ENCODE measurements around the gene GLMP. TPM values are rescaled to one million over a fixed set of nuclear protein-coding genes. Genes with fewer than 3 reads are reported as not detected.

Gene GLMP
- total RNA-seq, 1 experiment from 2014 or later: 60.2 TPM

- in situ Hi-C loops (cut with HindIII; ENCODE audit: low pct_unique_long_range_greater_than_20kb, low sequenced_read_pairs): no loop called here
- BruUV-seq (replicated peaks): no TSS peak
- DNase-seq (ENCODE audit: low read depth, low spot score) (no peak), ATAC-seq (no peak)
- Histone ChIP-seq H3K27ac (ENCODE audit: low read length) (no peak overlapping the region), H3K4me1 (ENCODE audit: control insufficient read depth, insufficient read depth, low read length) (peaks cover 14% of the 10 kb centered on the region), H3K36me3 (ENCODE audit: control insufficient read depth, insufficient read depth, low read length) (peaks cover 5% of the 10 kb centered on the region; the same call in 1 of the 2 replicates), H3K4me3 (ENCODE audit: low read depth in 2 of 2, low read length in 2 of 2) (no peak overlapping the region), H3K27me3 (ENCODE audit: control insufficient read depth, insufficient read depth, low read length) (no peaks in the 10 kb centered on the region), H3K9me3 (ENCODE audit: control insufficient read depth, insufficient read depth, low read depth, low read length) (no peaks in the 10 kb centered on the region)
- TF ChIP-seq TCF7L2 (IDR thresholded peaks at IDR 0.05; ENCODE audit: low read depth, low read length) (no peak), POLR2AphosphoS5 (IDR thresholded peaks at IDR 0.05; ENCODE audit: low read depth, low read length) (no peak), CTCF (IDR thresholded peaks at IDR 0.05) (no peak), REST (IDR thresholded peaks at IDR 0.05; ENCODE audit: insufficient read depth in 1 of 2, low read depth in 2 of 2, low read length in 1 of 2) (no peak), SIN3A (IDR thresholded peaks at IDR 0.05; ENCODE audit: borderline replicate concordance, insufficient read depth, low read depth, low read length) (no peak)
- intact Hi-C loops (cut with micrococcal nuclease; ENCODE audit: unreplicated experiment): no loop called here
- ChIA-PET CTCF (interaction anchor here (0.5 kb wide), 1 partner anchor 212 kb away, joined by 3 read pairs; no protein-coding TSS in a partner anchor), POLR2A (no interaction called here)
Measured at GRCh38 chr1:156285437-156285836, 10.0 kb downstream of the GLMP start.

GRCh38 chr1:156284757-156285156, 10.7 kb downstream of the GLMP start:
- DNase-seq (ENCODE audit: low read depth, low spot score) (no peak), ATAC-seq (no peak)
- intact Hi-C loops (cut with micrococcal nuclease; ENCODE audit: unreplicated experiment) (no loop called here), in situ Hi-C loops (cut with HindIII; ENCODE audit: low pct_unique_long_range_greater_than_20kb, low sequenced_read_pairs) (no loop called here)
- no peak overlapping the region for H3K4me3 ChIP-seq (ENCODE audit: low read depth in 2 of 2, low read length in 2 of 2)
- H3K27ac ChIP-seq (ENCODE audit: low read length): no peak overlapping the region
- no peaks in the 10 kb centered on the region for H3K9me3 ChIP-seq (ENCODE audit: control insufficient read depth, insufficient read depth, low read depth, low read length)
- CTCF ChIA-PET: no interaction called here
- H3K36me3 ChIP-seq (ENCODE audit: control insufficient read depth, insufficient read depth, low read length): peaks cover 7% of the 10 kb centered on the region; the same call in 1 of the 2 replicates
- peaks cover 14% of the 10 kb centered on the region for H3K4me1 ChIP-seq (ENCODE audit: control insufficient read depth, insufficient read depth, low read length)
- no peaks in the 10 kb centered on the region for H3K27me3 ChIP-seq (ENCODE audit: control insufficient read depth, insufficient read depth, low read length)
- POLR2A ChIA-PET: no interaction called here
- TF ChIP-seq REST (IDR thresholded peaks at IDR 0.05; ENCODE audit: insufficient read depth in 1 of 2, low read depth in 2 of 2, low read length in 1 of 2) (no peak), TCF7L2 (IDR thresholded peaks at IDR 0.05; ENCODE audit: low read depth, low read length) (no peak), SIN3A (IDR thresholded peaks at IDR 0.05; ENCODE audit: borderline replicate concordance, insufficient read depth, low read depth, low read length) (no peak), POLR2AphosphoS5 (IDR thresholded peaks at IDR 0.05; ENCODE audit: low read depth, low read length) (no peak), CTCF (IDR thresholded peaks at IDR 0.05) (no peak)
- no TSS peak for BruUV-seq (replicated peaks)
